Osteocyte (in vitro differentiated cells): ENCODE measurements around the gene APBB2. TPM values are rescaled to one million over a fixed set of nuclear protein-coding genes. Genes with fewer than 3 reads are reported as not detected.

ENCODE experiments used
- DNase-seq: peaks from one replicate; pipeline ENCODE4 v3.0.0; 2021; ENCODE audit warnings: mixed read lengths; ENCODE audit not compliant: unreplicated experiment; ENCODE audit errors: extremely low spot score
- H3K27ac Mint-ChIP-seq: one replicate; pipeline ENCODE4 v1.8.0; 2021; ENCODE audit warnings: mild to moderate bottlenecking, mixed read lengths; ENCODE audit not compliant: unreplicated experiment
- H3K27me3 Mint-ChIP-seq: one replicate; pipeline ENCODE4 v1.8.0; 2021; ENCODE audit warnings: mixed read lengths; ENCODE audit not compliant: unreplicated experiment
- H3K36me3 Mint-ChIP-seq: one replicate; pipeline ENCODE4 v1.8.0; 2021; ENCODE audit warnings: mixed read lengths; ENCODE audit not compliant: unreplicated experiment
- H3K4me1 Mint-ChIP-seq: one replicate; pipeline ENCODE4 v1.8.0; 2021; ENCODE audit warnings: mixed read lengths; ENCODE audit not compliant: unreplicated experiment
- H3K4me3 Mint-ChIP-seq: one replicate; pipeline ENCODE4 v1.8.0; 2021; ENCODE audit warnings: mild to moderate bottlenecking, moderate library complexity, mixed read lengths; ENCODE audit not compliant: unreplicated experiment
- H3K9me3 Mint-ChIP-seq: one replicate; pipeline ENCODE4 v1.8.0; 2021; ENCODE audit warnings: mixed read lengths; ENCODE audit not compliant: unreplicated experiment
- CTCF ChIP-seq: fragments of 200-600 bp; sonication (generic); IDR thresholded peaks from 2 replicates; pipeline ENCODE4 v1.5.0; 2021; ENCODE audit warnings: antibody characterized with exemption, mild to moderate bottlenecking, moderate library complexity
- total RNA-seq: library from RNA; stranded (reverse); gene quantifications from 2 replicates; pipeline ENCODE4 v1.2.1, GENCODE V29; 2021

The APBB2 gene
- total RNA-seq, 1 donor from 2014 or later, result 56.2 TPM

DNA sequence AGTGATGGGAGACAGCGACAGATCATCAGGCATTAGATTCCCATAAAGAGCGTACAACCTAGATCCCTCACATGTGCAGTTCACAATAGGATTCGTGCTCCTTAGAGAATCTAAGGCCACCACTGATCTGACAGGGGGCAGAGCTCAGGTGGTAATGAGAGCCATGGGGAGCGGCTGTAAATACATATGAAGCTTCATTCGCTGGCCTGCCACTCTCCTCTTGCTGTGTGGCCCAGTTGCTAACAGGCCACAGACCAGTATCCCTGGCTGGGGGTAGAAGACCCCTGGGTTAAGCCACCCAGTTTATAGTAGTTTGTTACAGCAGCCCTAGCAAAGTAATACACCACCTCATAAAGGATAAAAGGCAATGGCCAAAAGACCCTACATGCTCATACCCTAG is 30.3 kb downstream of the APBB2 start:
- H3K36me3 Mint-ChIP-seq, result no peaks in the 10 kb centered on the region
- no peak overlapping the region for H3K27ac Mint-ChIP-seq
- H3K9me3 Mint-ChIP-seq, result no peaks in the 10 kb centered on the region
- DNase-seq, result no peak
- no peak overlapping the region for H3K4me3 Mint-ChIP-seq
- TF ChIP-seq CTCF, result no peak
- peaks cover 47% of the 10 kb centered on the region for H3K4me1 Mint-ChIP-seq
- no peaks in the 10 kb centered on the region for H3K27me3 Mint-ChIP-seq

- Mint-ChIP-seq H3K27me3 (no peaks in the 10 kb centered on the region), H3K36me3 (no peaks in the 10 kb centered on the region), H3K9me3 (no peaks in the 10 kb centered on the region), H3K4me3 (no peak overlapping the region), H3K4me1 (peaks cover 56% of the 10 kb centered on the region), H3K27ac (no peak overlapping the region)
- DNase-seq, result no peak
- TF ChIP-seq CTCF, result no peak
Measured at GRCh38 chr4:41183021-41183553, 31.3 kb downstream of the APBB2 start.

GRCh38 chr4:41181037-41181436 is 33.3 kb downstream of the APBB2 start:
- H3K27me3 Mint-ChIP-seq, result no peaks in the 10 kb centered on the region
- H3K36me3 Mint-ChIP-seq, result no peaks in the 10 kb centered on the region
- H3K4me1 Mint-ChIP-seq, result peaks cover 60% of the 10 kb centered on the region
- no peak overlapping the region for H3K27ac Mint-ChIP-seq
- no peak for TF ChIP-seq CTCF
- no peak overlapping the region for H3K4me3 Mint-ChIP-seq
- DNase-seq, result no peak
- no peaks in the 10 kb centered on the region for H3K9me3 Mint-ChIP-seq

DNA sequence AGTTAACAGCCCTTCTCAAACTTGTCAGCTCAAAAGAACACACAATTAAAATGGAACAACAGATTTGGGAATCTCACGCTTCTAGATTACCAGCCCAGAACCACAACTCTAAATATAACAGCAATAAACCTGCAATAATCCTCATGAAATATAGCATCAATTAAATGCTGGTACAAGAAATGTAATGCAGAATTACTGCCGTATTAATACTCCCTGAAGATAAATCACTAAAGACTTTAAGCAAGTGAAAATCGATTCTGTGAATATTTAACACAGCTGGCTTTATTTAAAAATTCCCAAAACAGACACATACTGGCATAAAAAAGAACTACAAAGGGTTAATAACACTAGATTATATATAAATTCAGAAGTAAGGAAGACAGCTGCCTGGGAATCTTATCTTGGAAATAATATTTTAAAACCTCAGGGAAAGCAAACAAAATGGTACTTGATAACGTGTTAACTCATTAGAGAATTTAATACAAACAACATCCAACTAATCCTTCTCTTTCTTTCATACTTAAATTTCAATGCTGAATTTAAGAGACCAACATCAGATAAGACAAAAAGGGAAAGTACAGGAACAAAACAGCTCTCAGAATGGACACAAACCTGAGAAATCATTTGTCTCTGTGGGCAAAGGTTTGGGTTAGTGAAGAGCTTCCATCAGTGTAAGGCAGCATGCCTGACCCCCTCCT is 34.7 kb downstream of the APBB2 start:
- Mint-ChIP-seq H3K27me3 (no peaks in the 10 kb centered on the region), H3K4me1 (peaks cover 54% of the 10 kb centered on the region)

More for the DNA sequence above, 34.7 kb downstream of the APBB2 start:
- Mint-ChIP-seq H3K36me3 (no peaks in the 10 kb centered on the region), H3K9me3 (no peaks in the 10 kb centered on the region), H3K4me3 (no peak overlapping the region), H3K27ac (peak overlapping the region; percentile 62)
- no peak for DNase-seq
- TF ChIP-seq CTCF, result no peak
